Left renal cortex interstitium (tissue), 4 donors: ENCODE results near the gene FAP. TPM values are rescaled to one million over a fixed set of nuclear protein-coding genes. Genes with fewer than 3 reads are reported as not detected.

Experiments
- DNase-seq, 4 donors: peaks; one replicate each; pipeline ENCODE4 v3.0.0-alpha.2; 2013; ENCODE audit warnings: low read depth in 4 of 4, low spot score in 2 of 4, missing footprints in 1 of 4
- polyA plus RNA-seq, 4 donors: library from polyadenylated mRNA; unstranded; fragments of 120-200 nt; gene quantifications; one replicate each; pipeline ENCODE4 v1.2.1, GENCODE V29; 2013; ENCODE audit not compliant: insufficient read length in 4 of 4

The FAP gene
- polyA plus RNA-seq, 4 donors, result 11.1 to 19.3 (median 12.3) TPM

- no peak for DNase-seq
Observed at GRCh38 chr2:162127422-162127821, 115.8 kb downstream of the FAP start.

DNA sequence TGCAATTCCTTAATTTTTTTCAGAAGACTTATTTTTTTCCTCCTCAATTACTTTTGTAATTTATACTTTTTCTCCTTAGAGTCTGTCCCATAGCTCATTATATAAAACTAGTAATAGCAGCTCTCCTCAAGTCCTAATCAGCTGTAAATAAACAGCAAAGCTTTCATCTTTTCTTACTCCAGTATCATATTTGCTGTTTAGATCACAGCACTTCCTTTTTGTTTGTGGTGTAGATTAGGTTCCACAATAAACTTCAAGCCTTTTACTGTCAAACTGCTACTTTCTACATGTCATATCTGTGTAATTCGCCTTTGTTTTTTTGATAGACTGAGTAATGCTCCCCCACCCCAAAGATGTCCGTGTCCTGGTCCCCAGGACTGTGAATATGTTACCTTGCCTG is 116.7 kb downstream of the FAP start:
- DNase-seq, result no peak

GRCh38 chr2:162126111-162126519 is 117.1 kb downstream of the FAP start:
- no peak for DNase-seq

GRCh38 chr2:162125138-162125537 is 118.1 kb downstream of the FAP start:
- no peak for DNase-seq

DNA sequence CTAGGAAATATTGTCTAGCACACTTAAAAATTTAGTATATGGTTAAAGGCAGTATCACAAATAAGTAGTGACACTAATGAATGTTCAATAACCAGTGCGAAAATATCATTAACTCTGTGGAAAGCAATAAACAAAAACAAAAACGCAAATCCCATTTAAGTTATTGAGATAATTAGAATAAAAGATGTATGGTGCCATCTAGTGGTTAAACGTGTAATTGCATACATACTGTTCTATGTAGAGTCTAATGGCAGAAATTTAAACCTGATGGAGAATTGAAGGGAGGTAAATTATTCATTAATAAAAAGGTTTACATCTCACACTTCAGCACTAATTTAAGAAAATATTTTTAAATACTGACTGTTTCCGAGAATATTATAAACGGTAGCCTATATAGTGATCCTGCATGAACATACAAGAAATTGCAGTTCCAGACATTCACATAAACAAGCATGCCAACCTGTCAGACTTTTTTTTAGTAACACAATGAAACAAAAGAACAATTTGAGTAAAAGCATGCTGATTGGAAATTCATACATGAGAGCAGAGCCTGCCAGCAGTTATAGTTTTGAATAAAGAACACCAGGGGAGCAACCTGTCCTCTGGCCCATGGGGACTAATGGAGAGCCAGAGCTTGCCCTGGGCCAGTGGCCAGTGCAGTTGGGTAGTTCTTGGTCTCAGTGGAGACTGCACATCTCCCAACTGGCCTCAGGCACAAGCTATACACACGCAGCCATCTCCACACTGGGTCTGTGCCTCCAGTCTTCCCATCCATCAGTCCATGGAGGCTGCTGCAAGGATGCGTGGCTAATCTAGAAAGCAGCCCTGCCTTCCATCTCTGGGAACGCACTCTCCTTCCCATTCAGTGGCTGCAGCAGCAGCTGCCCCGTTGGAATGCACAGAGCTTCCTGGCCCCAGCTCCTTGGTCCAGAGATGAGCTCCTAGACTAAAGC is 119.2 kb downstream of the FAP start:
- DNase-seq, result peak in 3 of 4 donors; percentile 13 to 60 (median 29)

Other genes with a start within 250 kb of the FAP start
- gene DPP4, start 169.2 kb downstream of the FAP start, polyA plus RNA-seq, result 100 to 1,000 TPM; 109 to 130 (median 113) TPM
- not detected for gene GCG, start 91.2 kb downstream of the FAP start, polyA plus RNA-seq
- gene IFIH1, start 75.2 kb upstream of the FAP start, polyA plus RNA-seq, result 1 to 10 TPM; 5.9 to 9.2 (median 6.3) TPM
- 10 to 100 TPM; 32.6 to 38.3 (median 34.4) TPM for gene GCA, start 100.7 kb upstream of the FAP start, polyA plus RNA-seq